GM18511 (cell line): Measurements from ENCODE around the gene SFTPD.
A peak's percentile ranks its signal among the peaks of the same experiment; 100 is the strongest.
"Not testable (repeated sequence)": the region's sequence is repeated elsewhere in the genome, so short reads cannot be mapped to it uniquely, and the experiment has no call there.

ENCODE experiments used
- ATAC-seq: cut with Tn5 transposase; IDR thresholded peaks from one replicate; pipeline ENCODE4 v1.9.1; 2021; ENCODE audit warnings: mild to moderate bottlenecking, moderate library complexity; ENCODE audit not compliant: unreplicated experiment

Gene SFTPD

GRCh38 chr10:79948976-79949722 is at the start of gene SFTPD:
SFTPD (minus strand) TSS chr10:79949105; CDS start chr10:79946659, 2,446 bp downstream.
- ATAC-seq = no peak

GRCh38 chr10:79995979-79996634 is 47.2 kb upstream of the SFTPD start:
- ATAC-seq = no peak

GRCh38 chr10:79994556-79994955 is 45.7 kb upstream of the SFTPD start:
- ATAC-seq = no peak

- not testable (repeated sequence) for ATAC-seq
Measured at GRCh38 chr10:79988199-79988598, 39.3 kb upstream of the SFTPD start.

- ATAC-seq = not testable (repeated sequence)
Measured at GRCh38 chr10:79986661-79987060, 37.8 kb upstream of the SFTPD start.

- no peak for ATAC-seq
Measured at GRCh38 chr10:79985481-79986072, 36.7 kb upstream of the SFTPD start.

GRCh38 chr10:79984851-79985250 is 35.9 kb upstream of the SFTPD start:
- ATAC-seq = peak; percentile 87

- no peak for ATAC-seq
Measured at GRCh38 chr10:79983286-79983909, 34.5 kb upstream of the SFTPD start.

DNA sequence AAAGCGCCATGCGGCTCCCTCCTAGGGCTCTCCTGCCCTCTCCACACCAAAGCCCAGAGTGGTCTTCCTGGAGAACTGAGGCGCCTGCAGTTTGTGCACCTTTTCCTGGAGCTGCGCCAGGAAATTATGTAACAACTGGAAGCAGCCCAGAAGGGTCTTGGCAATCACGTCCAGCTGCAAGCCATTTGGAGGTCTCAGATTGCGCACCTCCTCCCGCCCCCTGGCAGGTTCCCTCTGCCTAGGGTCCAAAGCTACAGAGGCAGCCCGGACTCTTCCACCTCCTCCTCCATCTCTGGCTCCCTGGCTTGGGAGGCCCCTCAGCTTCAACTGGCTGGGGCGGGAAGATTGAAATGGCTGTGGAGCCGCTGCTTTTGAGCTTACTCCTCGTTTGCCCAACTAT is 34.0 kb upstream of the SFTPD start:
- no peak for ATAC-seq

GRCh38 chr10:79982362-79982800 is 33.5 kb upstream of the SFTPD start:
- ATAC-seq = no peak

DNA sequence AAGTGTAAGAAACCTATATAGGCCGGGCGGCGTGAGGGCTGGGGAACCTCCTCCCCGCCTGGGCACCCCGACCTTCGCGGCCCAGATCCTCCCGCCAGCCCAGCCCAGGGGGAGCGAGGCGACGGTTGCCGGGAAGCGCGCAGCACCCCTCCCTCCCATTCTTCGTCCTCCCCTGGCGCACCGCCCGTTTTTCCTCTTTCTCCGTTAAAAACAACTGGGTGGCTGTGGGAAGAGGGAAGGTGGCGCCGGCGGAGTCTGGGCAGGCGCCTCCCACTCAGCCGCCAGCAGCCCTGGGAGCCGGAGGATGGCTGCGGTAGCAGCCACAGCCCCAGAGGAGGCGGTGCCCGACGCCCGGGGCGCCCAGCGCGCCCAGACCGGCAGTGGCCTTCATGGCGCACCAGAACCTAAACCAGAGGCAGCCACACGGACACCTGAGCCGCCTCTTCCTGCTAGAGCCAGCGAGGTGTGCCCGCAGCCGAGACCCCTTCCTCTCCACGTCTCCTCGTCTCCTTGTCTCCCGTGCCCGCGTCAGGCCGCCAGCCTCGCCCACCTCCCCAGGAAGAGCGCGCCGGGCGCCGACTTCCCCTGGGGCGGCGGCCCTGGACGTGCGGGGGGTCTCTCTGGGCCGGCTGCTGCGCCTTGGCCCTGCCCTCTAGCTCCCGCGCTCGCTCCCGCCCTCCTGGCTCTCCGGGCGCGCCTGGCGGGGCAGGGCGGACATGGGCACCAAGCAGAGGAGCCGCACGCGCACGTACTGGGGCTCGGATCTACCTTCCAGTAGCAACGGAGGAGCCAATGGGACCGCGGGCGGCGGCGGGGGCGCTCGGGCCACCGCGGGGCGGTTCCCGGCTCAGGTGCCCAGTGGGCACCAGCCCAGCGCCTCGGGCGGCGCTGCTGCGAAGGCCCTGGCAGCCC is 32.8 kb upstream of the SFTPD start:
- no peak for ATAC-seq

DNA sequence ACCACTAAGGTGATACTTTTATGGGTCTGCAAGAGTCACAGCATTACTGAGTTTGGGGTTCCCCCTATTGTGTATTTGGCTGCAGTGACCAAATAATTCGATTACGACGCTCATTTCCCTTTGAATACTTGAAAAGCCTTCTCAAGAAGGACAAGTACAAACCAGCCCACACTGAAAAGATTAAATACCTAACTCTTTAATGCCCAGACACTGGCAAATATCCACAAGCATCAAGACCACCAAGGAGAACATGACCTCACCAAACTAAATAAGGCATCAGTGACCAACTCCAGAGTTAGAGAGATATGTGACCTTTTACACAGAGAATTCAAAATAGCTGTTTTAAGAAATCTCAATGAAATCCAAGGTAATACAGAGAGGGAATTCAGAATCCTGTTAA is 31.8 kb upstream of the SFTPD start:
- ATAC-seq = no peak

GRCh38 chr10:79979976-79980687 is 31.2 kb upstream of the SFTPD start:
- no peak for ATAC-seq

DNA sequence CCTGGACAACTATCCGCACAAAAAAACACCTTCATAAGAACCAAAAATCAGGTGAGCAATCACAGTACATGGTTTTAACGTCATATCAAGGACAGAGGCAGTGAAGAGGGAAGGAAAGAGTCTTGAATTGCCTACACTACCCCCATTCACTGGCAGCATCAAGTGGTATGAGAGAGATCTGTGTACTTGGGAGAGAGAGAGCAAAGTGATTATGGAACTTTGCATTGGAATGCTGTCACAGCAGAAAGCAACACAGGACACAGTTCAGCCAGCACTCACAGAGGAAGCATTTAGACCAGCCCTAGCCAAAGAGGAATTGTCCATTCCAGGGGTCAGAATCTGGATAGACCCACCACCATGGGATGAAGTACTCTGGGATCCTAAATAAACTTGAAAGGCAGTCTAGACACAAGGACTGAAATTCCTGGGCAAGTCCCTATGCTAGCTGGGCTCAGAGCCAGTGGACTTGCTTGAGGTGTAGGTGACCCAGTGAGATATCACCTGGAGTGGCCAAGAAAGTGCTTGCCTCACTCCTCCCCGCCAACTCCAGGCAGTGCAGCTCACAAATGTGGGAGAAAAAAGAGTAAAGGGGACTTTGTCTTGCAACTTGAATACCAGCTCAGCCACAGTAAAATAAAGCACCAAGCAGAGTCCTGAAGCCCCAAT is 30.5 kb upstream of the SFTPD start:
- ATAC-seq = no peak

DNA sequence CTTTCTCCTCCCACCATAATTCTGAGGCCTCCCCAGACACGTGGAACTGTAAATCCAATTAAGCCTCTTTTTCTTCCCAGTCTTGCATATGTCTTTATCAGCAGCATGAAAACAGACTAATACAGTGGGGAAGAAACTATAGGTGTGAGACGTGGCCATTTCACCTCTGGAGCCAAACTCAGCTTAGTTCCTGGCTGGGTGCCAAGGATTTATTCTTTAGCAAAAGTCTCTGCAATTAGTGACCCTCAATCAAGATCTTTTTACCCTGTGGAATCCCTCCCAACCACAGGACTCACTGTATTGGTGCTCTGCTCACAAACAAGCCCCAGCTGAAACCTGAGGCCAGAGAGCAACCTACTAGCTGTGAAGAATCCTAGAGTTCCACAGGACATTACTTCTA is 28.1 kb upstream of the SFTPD start:
- ATAC-seq = no peak

DNA sequence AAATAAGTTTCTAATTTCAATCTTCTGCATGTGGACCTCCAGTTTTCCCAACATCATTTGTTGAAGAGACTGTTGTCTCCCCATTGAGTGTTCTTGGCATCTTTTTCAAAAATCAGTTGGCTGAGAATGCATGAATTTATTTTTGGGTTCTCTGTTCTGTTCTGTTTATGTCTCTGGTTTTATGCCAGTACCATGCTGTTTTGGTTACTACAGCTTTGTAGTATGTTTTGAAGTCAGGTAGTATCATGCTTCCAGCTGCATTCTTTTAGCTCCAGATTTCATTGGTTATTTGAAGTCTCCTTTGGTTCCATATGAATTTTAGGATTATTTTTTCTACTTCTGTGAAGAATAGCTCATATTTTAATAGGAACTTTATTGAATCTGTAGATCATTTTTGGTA is 21.2 kb upstream of the SFTPD start:
- no peak for ATAC-seq

DNA sequence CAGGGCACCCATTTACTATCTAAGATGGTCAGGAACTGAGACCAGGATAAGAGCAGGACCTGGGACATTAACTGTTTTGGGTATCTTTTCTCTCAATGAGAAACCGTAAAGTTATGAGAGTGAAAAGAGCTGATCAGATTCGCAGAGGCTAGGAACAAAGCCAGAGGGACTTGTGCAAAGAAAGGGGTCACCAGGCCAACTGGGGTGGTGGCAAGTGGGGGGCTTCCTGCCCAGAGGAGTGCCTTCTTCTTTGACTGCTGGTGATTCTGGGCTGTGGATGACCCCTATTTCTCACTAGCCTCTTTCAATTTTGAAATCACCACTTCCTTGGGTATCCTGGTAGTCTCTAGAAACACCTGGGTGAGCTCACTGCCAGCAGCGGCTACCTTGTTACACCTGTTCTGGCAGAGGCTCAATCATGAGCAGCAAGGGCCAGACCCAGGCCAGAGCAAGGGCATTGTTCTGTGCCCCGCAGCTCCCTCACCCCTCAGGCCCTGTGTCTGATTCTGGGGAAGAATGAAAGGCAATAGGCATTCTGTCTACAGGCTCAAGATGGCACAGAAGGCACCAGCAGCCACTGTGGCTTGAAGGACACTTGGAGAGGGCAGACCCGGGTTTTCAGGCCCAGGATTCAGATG is 999 bp downstream of the SFTPD start:
- ATAC-seq = no peak

- ATAC-seq = no peak
Measured at GRCh38 chr10:79947083-79947415, 1.9 kb downstream of the SFTPD start.
